ENCODE results near the gene NSD2. TPM values are rescaled to one million over a fixed set of nuclear protein-coding genes. Genes with fewer than 3 reads are reported as not detected.

Gene NSD2
- polyA plus RNA-seq, 1 donor from 2014 or later, result 7.4 TPM

DNA sequence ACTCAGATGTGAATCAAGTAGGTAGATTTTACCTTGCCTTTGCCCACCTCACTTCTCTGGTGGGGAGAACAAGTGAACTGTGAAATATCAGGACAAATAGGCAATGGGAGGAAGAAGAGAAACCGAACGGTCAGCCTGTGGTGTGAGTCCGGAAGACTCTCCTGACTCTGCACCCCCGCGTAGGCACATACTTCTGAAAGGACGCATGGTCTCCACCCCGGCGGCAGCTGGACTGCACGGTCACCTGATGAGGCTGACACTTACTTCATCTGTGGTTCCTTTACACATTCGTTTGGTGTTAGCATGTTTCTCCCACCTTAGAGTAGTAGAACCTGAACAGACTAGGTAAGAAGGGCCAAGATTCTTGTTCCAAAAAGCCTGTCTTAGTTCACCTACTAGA is 79.2 kb downstream of the NSD2 start:
- H3K36me3 Mint-ChIP-seq, result no peaks in the 10 kb centered on the region

DNA sequence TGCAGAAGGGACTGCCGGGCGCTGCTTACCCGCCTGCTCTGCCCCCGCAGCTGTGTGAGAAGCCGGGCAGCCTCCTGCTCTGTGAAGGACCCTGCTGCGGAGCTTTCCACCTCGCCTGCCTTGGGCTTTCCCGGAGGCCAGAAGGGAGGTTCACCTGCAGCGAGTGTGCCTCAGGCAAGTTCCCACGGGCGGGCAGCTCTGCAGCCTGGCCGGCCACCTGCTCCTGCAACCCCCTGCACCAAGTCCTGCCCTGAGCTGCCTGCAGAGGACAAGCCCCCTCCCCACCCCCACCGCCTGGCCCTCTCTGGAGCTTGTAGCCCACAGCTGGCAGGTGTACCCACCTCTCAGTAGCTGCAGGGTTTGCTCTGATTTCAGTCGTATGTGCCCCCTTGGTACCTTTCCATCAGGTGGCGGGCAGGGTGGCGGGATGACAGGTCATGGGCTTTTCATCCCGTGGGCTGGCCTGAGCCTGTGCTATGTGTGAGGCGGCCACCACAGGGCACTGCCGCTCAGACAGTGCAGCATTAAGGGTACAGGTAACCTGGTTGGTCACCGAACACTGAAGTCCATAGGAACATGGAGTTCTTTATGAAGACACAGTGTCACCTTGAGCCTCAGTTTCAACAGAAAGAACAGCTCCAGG is 81.0 kb downstream of the NSD2 start:
- Mint-ChIP-seq H3K4me3 (no peak overlapping the region), H3K9me3 (no peaks in the 10 kb centered on the region), H3K27me3 (no peaks in the 10 kb centered on the region), H3K36me3 (no peaks in the 10 kb centered on the region), H3K4me1 (no peaks in the 10 kb centered on the region), H3K27ac (no peak overlapping the region)

More for the DNA sequence above, 79.2 kb downstream of the NSD2 start:
- Mint-ChIP-seq H3K27ac (no peak overlapping the region), H3K4me3 (no peak overlapping the region), H3K9me3 (no peaks in the 10 kb centered on the region), H3K4me1 (no peaks in the 10 kb centered on the region), H3K27me3 (no peaks in the 10 kb centered on the region)

DNA sequence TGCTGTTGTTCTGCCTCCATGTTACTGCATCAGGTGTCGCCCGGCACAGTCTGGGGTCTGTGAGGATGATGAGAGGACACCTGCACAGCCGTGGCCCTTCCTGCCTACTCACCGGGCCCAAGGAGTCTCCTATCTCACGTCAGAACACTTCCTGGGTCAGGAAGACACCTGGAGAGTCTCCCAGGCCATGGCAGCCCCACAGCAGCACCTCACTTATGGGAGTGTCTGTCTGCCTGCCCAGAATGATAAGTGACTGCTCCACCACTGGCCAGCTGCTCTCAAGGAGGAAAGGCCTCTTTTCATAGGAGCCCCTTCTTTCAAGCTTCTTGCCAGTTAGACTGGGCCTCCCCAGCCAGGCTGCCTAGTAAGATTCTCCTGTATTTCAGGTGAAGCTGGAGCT is 81.5 kb downstream of the NSD2 start:
- Mint-ChIP-seq H3K4me1 (no peaks in the 10 kb centered on the region), H3K9me3 (no peaks in the 10 kb centered on the region), H3K27ac (no peak overlapping the region), H3K4me3 (no peak overlapping the region), H3K27me3 (no peaks in the 10 kb centered on the region), H3K36me3 (no peaks in the 10 kb centered on the region)

DNA sequence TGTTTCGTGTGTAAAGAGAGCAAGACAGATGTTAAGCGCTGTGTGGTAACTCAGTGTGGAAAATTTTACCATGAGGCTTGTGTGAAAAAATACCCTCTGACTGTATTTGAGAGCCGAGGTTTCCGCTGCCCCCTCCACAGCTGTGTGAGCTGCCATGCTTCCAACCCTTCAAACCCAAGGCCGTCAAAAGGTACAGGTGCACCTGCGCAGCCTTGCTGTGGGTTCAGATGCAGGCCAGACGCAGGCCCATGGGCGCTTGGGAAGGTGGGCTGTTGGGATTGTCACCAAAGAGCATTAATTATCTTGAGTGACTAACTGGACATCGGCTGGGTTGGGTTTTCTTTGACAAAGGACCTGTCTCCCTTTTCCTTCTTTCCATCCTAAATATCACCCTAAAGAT is 82.1 kb downstream of the NSD2 start:
- Mint-ChIP-seq H3K27ac (peak overlapping the region in 1 of 3 donors; percentile 62), H3K4me3 (no peak overlapping the region), H3K9me3 (no peaks in the 10 kb centered on the region), H3K36me3 (no peaks in the 10 kb centered on the region), H3K4me1 (no peaks in the 10 kb centered on the region), H3K27me3 (no peaks in the 10 kb centered on the region)

DNA sequence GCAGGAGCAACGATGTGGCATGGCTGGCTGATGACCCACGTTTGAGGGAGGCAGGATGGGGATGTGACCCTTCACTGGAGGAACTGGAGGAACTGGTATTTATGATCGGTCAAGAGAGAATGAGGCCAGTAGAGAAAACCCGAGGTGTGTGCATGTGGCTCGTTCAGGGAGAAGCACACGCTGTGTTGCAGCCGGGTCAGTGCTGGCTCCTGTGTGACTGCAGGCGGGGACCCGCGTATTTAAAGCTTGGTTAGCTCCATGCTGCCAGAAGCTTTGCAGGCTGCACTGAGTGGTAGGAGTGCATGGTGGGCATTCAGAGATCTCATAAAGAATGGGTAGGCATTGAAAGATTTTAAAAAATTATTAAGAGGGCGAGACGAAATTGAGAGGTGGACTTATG is 85.4 kb downstream of the NSD2 start:
- Mint-ChIP-seq H3K4me3 (no peak overlapping the region), H3K9me3 (no peaks in the 10 kb centered on the region), H3K27me3 (no peaks in the 10 kb centered on the region), H3K27ac (peak overlapping the region in 1 of 3 donors; percentile 51), H3K4me1 (peaks cover 0 to 1% (median 0%) of the 10 kb centered on the region in 3 donors), H3K36me3 (peaks cover 6% of the 10 kb centered on the region)

DNA sequence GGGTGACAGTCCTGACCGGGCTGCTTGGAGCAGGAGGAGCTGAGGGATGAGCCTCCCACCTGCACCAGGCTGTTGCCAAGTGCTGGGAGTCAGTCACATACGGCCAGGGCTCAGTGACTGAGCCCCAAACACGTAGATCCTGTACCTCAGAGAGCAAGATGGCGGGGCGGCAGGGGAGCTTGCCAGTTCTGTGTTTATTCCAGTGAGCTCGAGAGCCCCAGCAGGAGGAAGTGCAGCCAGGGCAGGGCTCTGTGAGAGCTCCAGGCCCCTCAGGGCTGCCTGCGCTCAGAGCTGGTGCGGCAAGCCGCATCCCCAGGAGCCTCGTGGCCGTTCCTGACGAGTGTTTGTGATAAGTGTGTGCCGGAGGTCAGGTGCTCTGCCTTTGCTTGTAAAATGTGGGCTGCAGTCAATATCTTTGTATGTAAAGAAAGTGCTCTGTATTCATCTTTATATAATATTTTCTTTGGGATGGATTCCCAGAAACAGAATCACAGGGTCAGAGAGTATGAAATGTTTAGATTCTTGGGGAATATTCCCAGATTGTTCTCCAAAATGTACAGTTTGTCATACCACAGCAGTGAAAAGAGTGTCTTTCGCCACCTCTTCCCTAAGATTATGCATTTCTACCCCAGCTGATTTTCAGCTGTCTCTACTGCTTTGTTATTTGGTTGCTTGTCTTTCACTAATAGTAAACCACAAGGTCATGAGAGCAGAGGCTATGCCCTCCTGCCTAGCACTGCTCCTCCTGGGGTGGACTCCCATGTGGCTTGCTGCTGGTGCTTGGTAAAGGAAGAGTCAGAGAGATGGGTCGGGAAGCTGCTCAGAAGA is 87.3 kb downstream of the NSD2 start:
- Mint-ChIP-seq H3K27me3 (no peaks in the 10 kb centered on the region), H3K36me3 (peaks cover 8% of the 10 kb centered on the region), H3K9me3 (no peaks in the 10 kb centered on the region), H3K4me3 (no peak overlapping the region), H3K27ac (peak overlapping the region in 1 of 3 donors; percentile 8), H3K4me1 (peaks cover 0 to 4% (median 0%) of the 10 kb centered on the region in 3 donors)

DNA sequence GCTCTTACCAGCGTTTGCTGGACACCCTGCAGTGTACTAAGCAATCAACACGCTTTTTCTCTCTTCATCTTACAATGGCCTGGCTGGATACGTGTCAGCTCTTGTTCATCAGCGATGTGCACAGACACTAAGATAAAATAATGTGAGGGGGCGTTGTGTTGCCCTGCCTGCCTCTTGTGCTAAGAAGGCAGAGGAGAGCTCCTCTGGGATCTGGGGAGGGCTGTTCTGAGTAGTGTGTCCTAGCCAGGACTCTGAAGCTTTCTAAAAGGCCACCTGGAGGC is 87.9 kb downstream of the NSD2 start:
- Mint-ChIP-seq H3K27ac (peak overlapping the region in 1 of 3 donors; percentile 8), H3K4me1 (peaks cover 0 to 4% (median 0%) of the 10 kb centered on the region in 3 donors), H3K4me3 (no peak overlapping the region), H3K27me3 (no peaks in the 10 kb centered on the region), H3K36me3 (peaks cover 8% of the 10 kb centered on the region), H3K9me3 (no peaks in the 10 kb centered on the region)

DNA sequence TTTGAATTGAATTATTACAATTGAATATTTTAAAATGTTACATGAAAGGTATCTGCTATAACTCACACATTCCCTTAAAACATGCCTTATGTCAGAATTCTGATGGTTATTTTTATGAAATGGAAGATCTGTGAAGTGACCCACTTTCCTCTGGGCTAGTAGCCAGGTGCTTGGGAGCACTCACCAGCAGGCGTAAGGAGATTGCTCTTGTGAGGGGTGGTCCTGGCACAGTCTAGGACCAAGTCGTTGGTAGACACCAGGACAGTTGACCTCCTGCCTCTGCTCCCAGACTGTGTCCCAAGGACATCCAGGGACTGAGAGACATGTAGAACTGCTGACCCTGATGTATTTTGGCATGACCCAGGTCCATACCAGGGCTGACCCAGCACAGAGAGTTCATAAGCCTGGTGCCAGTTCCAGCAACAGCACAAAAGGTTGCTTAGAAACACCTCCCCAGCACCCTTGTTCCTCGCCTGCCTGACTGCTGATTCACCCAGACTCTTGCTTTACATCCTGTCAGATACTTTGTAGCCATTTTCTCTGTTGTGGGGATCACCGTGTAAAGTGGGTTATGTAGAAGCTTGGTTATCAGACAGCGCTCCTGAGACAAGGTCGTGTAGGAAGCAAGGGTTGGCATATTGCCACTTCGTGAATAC is 89.1 kb downstream of the NSD2 start:
- Mint-ChIP-seq H3K9me3 (no peaks in the 10 kb centered on the region), H3K36me3 (peaks cover 14% of the 10 kb centered on the region), H3K4me3 (no peak overlapping the region), H3K4me1 (peaks cover 0 to 4% (median 0%) of the 10 kb centered on the region in 3 donors), H3K27me3 (no peaks in the 10 kb centered on the region), H3K27ac (peak overlapping the region in 1 of 3 donors; percentile 50)

DNA sequence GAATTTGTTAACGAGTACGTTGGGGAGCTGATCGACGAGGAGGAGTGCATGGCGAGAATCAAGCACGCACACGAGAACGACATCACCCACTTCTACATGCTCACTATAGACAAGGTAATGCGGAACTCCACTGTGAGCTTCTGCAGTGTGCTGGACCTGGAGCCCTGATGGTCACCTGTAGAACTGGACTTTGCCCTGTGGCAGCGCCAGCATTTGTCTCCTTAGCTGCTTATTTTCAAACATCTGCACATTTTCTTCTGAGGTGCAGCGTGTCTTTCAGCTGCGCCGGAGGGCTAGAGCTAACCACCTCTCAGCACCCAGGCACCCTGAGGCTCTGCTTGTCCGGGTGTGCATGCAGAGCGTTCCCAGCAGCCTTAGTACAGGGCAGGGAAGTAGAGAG is 89.8 kb downstream of the NSD2 start:
- Mint-ChIP-seq H3K36me3 (peaks cover 14% of the 10 kb centered on the region), H3K4me3 (no peak overlapping the region), H3K4me1 (peaks cover 0 to 4% (median 0%) of the 10 kb centered on the region in 3 donors), H3K27ac (no peak overlapping the region), H3K27me3 (no peaks in the 10 kb centered on the region), H3K9me3 (no peaks in the 10 kb centered on the region)

DNA sequence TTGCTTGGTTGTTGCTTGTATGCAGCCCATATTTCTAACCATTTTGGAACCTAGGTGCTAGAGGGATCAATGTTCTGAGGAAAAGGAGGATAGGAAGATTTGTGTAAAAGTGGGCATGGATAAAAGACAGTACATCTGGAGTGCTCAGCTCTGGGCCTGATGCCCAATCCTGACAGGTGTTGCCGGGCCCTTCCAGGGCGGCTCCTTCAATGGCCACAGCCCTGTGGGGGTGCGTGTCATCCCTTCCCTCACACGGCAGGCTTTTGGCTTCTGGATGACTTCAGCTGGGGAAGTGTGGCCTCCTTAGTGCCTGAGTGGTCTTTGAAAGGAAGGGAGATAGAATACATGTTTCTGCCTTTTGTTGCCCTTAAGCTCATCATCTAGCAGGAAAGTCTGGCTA is 90.4 kb downstream of the NSD2 start:
- Mint-ChIP-seq H3K4me3 (no peak overlapping the region), H3K36me3 (peaks cover 14% of the 10 kb centered on the region), H3K27me3 (no peaks in the 10 kb centered on the region), H3K4me1 (peaks cover 0 to 4% (median 0%) of the 10 kb centered on the region in 3 donors), H3K9me3 (no peaks in the 10 kb centered on the region), H3K27ac (no peak overlapping the region)

DNA sequence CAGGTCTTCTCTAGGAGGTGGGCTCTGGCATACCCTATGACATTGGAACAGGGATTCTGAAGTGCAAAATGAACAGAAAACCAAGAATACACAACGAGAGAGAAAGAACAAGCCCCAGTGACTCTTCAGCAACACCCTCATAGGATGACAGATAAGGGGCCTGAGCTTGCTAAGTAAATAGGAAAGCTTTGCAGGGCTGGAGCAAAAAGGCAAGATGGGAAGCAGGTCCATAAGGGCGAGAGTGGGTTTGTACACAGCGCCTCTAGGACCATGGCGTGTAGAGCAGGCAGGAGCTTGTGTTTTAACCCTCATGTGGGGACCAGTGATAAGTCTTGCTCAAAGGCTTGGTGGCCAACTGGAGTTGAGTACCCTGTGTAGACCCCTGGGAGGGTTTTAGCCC is 91.8 kb downstream of the NSD2 start:
- no peaks in the 10 kb centered on the region for H3K27me3 Mint-ChIP-seq
- H3K4me1 Mint-ChIP-seq, result peaks cover 0 to 4% (median 0%) of the 10 kb centered on the region in 3 donors
- no peaks in the 10 kb centered on the region for H3K9me3 Mint-ChIP-seq
- H3K4me3 Mint-ChIP-seq, result no peak overlapping the region
- peaks cover 14% of the 10 kb centered on the region for H3K36me3 Mint-ChIP-seq
- no peak overlapping the region for H3K27ac Mint-ChIP-seq

DNA sequence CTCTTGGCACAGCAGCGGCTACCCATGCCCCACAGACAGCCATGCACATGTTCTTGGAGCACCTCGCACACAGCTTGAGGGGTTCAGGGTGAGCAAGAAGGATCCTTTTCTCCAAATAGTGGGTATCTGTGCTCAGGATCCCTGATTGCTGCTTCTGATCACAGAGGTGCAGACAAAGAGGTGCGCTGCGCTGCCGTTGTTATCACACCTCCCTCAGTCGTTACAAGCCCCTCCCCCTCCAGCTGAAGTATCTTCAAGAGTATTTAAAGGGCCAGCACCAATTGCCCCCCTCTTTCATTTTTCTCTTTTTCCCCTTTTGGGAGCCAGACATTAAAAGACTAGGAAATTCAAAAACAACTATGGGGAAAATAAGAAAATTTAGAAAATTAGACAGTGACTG is 93.2 kb downstream of the NSD2 start:
- H3K27ac Mint-ChIP-seq, result no peak overlapping the region
- H3K9me3 Mint-ChIP-seq, result no peaks in the 10 kb centered on the region
- H3K36me3 Mint-ChIP-seq, result peaks cover 10% of the 10 kb centered on the region
- H3K27me3 Mint-ChIP-seq, result no peaks in the 10 kb centered on the region
- H3K4me1 Mint-ChIP-seq, result peaks cover 0 to 4% (median 0%) of the 10 kb centered on the region in 3 donors
- no peak overlapping the region for H3K4me3 Mint-ChIP-seq

DNA sequence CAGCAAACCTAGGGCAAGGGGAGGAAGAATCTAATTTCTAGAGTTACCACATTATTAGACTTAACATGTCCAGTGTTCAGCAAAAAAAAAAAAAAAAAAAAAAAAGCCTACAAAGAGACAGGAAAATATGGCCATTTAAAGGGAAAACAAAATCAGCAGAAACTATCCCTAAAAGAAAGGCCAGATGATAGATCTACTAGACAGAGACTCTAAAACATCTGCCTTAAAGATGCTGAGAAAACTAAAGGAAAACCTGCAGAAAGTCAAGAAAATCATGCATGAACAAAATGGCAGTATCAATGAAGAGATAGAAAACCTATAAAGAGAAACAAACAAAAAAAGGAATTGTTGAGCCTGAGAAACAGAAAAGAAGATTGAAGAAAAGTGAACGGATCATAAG is 93.8 kb downstream of the NSD2 start:
- Mint-ChIP-seq H3K27me3 (no peaks in the 10 kb centered on the region), H3K4me1 (peaks cover 0 to 4% (median 0%) of the 10 kb centered on the region in 3 donors), H3K9me3 (no peaks in the 10 kb centered on the region), H3K27ac (no peak overlapping the region), H3K36me3 (peaks cover 10% of the 10 kb centered on the region), H3K4me3 (no peak overlapping the region)

DNA sequence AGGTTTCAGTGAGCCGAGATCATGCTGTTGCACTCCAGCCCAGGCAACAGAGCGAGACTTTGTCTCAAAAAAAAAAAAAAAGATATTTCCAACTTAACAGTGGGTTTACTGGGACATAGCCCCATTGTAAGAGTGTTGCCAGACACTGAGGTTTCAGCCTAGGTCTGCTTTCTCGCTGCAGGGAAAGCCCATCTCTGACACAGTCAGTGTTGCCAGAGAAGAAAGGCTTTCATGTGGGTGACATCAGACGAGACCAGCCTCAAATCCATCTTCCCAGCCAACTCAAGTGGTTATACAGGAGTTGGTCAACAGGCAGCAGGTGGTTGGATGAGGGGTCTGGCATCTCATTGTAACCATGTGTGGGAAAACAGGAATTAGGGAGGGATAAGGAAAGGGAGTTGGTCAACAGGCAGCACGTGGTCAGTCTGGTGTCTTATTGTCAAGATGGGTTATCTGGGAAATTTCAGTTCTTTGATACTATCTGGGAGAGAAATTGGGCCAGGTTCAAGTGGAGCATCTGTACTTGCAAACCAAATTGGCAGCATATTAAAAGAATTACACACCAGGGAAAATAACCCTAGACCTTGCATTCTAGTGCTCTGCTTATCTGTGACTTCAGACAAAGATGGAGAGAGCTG is 96.4 kb downstream of the NSD2 start:
- H3K9me3 Mint-ChIP-seq, result no peaks in the 10 kb centered on the region
- H3K4me1 Mint-ChIP-seq, result peaks cover 0 to 5% (median 0%) of the 10 kb centered on the region in 3 donors
- H3K27me3 Mint-ChIP-seq, result no peaks in the 10 kb centered on the region
- no peak overlapping the region for H3K4me3 Mint-ChIP-seq
- no peak overlapping the region for H3K27ac Mint-ChIP-seq
- peaks cover 10% of the 10 kb centered on the region for H3K36me3 Mint-ChIP-seq

DNA sequence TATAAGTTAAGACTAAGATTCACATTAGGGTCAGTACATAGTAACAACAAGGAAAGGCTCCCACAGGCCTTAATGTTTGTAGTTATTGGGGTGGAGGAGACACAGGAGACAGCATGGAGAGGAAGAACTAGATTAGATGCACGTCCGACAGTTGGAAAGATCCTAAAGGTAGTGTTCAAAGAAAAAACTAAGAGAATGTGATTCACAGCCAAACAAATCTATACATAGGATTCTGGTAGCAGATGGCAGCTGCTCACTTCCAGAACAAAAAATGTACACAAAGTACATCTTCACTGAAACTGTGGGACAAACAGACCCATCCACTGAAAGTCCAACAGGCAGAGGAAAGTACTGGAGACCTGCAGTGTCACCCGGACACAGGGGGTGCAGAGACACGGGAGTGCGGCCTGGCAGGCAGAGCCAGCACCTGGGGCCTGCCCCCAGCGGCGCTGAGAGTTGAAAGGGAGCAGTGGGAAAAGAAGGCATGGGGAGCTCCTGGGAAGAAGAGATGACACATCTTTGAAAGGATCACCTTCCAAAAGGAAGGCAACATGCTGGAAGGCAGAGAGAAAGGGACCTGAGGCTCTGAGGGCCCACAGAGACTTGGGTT is 97.6 kb downstream of the NSD2 start:
- Mint-ChIP-seq H3K36me3 (peaks cover 10% of the 10 kb centered on the region), H3K27ac (peak overlapping the region in 1 of 3 donors; percentile 37)

More for the DNA sequence above, 97.6 kb downstream of the NSD2 start:
- H3K4me1 Mint-ChIP-seq, result peaks cover 0 to 2% (median 0%) of the 10 kb centered on the region in 3 donors
- H3K27me3 Mint-ChIP-seq, result no peaks in the 10 kb centered on the region
- no peak overlapping the region for H3K4me3 Mint-ChIP-seq
- no peaks in the 10 kb centered on the region for H3K9me3 Mint-ChIP-seq

All from IgD-negative memory B cell (primary cell).